DOHH2 (cell line): ENCODE measurements around the gene ACOX3.

Experiments used
- H3F3A ChIP-seq: fragments of 200-600 bp; sonication (generic), shearing (Covaris generic); 2 replicates; pipeline ENCODE4 v1.6.0; 2016; ENCODE audit warnings: antibody characterized with exemption, mild to moderate bottlenecking; ENCODE audit not compliant: control insufficient read depth, insufficient read depth
- H3K27ac ChIP-seq: fragments of 200-600 bp; sonication (generic); 2 replicates; pipeline ENCODE4 v1.5.1; 2014; ENCODE audit warnings: low read depth, mild to moderate bottlenecking, low read length, moderate library complexity
- H3K27me3 ChIP-seq: fragments of 200-600 bp; sonication (generic); 2 replicates; pipeline ENCODE4 v1.6.1; 2014; ENCODE audit warnings: mild to moderate bottlenecking, low read length, mixed read lengths; ENCODE audit not compliant: control insufficient read depth
- H3K36me3 ChIP-seq: fragments of 200-600 bp; sonication (generic); 2 replicates; pipeline ENCODE4 v1.6.1; 2014; ENCODE audit warnings: mild to moderate bottlenecking, low read length, moderate library complexity, mixed read lengths; ENCODE audit not compliant: control insufficient read depth
- H3K4me1 ChIP-seq: fragments of 200-600 bp; sonication (generic); 2 replicates; pipeline ENCODE4 v1.6.1; 2014; ENCODE audit warnings: mild to moderate bottlenecking, low read length, mixed read lengths; ENCODE audit not compliant: control insufficient read depth
- H3K4me2 ChIP-seq: fragments of 200-600 bp; sonication (generic); 2 replicates; pipeline ENCODE4 v1.6.0; 2014; ENCODE audit warnings: mild to moderate bottlenecking, low read length, moderate library complexity
- H3K4me3 ChIP-seq: fragments of 200-600 bp; sonication (generic); 2 replicates; pipeline ENCODE4 v1.5.1; 2014; ENCODE audit warnings: mild to moderate bottlenecking, low read length, mixed read lengths
- H3K79me2 ChIP-seq: fragments of 200-600 bp; sonication (generic); 2 replicates; pipeline ENCODE4 v1.6.1; 2014; ENCODE audit warnings: mild to moderate bottlenecking, low read length, mixed read lengths; ENCODE audit not compliant: control insufficient read depth
- H3K9me2 ChIP-seq: fragments of 200-600 bp; sonication (generic); replicated peaks from 2 replicates; pipeline ENCODE4 v1.6.1; 2014; ENCODE audit warnings: mild to moderate bottlenecking, low read length, mixed read lengths; ENCODE audit not compliant: control insufficient read depth
- H3K9me3 ChIP-seq: fragments of 200-600 bp; sonication (generic); 2 replicates; pipeline ENCODE4 v1.6.1; 2014; ENCODE audit warnings: antibody characterized with exemption, low read length, mixed read lengths; ENCODE audit not compliant: control insufficient read depth, insufficient read depth
- H4K20me1 ChIP-seq: fragments of 200-600 bp; sonication (generic); 2 replicates; pipeline ENCODE4 v1.6.0; 2014; ENCODE audit warnings: low read depth, mild to moderate bottlenecking, antibody characterized with exemption, low read length, moderate library complexity; ENCODE audit not compliant: control insufficient read depth, insufficient read depth
- EZH2phosphoT487 ChIP-seq: fragments of 200-600 bp; sonication (generic); IDR thresholded peaks from 2 replicates; pipeline ENCODE4 v1.6.1; 2017; ENCODE audit warnings: borderline replicate concordance, mild to moderate bottlenecking, antibody characterized with exemption, low read length, moderate library complexity, mixed read lengths
- TF ChIP-seq, protein P1 (sequence below): fragments of 200-600 bp; sonication (generic); IDR thresholded peaks from one replicate; pipeline ENCODE4 v1.5.1; 2014; ENCODE audit warnings: antibody characterized with exemption, mild to moderate bottlenecking, low read depth, low read length; ENCODE audit not compliant: poor library complexity, severe bottlenecking

The ACOX3 gene

DNA sequence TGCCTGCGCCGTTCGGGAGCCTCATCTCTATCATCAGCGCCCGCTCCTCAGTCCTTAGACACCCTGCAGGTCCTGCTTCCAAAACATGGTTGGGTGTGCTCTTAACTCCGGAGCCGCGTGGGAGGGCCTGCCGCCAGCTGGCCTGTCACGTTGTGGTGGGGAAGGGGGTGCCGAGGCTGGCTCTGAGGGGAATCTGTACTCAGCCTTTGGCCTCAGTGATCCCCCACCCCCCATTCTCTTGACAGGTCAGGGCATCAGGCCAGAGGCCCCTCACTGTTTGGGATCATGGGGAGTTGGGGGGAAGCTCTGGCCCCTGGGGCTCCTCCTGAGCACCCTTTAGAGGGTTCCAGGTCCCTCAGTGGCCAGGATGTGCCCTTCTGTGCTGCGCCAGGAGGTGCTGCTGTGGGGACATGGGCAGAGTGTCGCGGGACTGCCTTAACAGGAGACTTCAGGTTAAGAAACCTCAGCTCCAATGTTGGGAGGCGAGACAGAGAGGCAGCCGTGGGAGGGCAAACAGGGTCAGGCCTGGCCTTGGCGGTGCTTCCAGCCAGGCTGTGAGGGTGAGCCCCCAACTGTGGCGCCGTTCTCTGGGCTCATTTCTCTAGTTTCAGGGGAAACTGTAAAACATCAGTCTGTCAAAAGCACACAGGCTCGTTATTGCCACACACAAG, 33.5 kb upstream of the ACOX3 start:
- Histone ChIP-seq H3K9me3 (no peaks in the 10 kb centered on the region), H3K36me3 (peaks cover 13% of the 10 kb centered on the region), H3K4me2 (no peak overlapping the region), H4K20me1 (no peaks in the 10 kb centered on the region), H3K79me2 (no peaks in the 10 kb centered on the region), H3K4me3 (no peak overlapping the region), H3K9me2 (no peaks in the 10 kb centered on the region), H3K27ac (no peak overlapping the region), H3K27me3 (no peaks in the 10 kb centered on the region), H3F3A (no peaks in the 10 kb centered on the region), H3K4me1 (no peaks in the 10 kb centered on the region)
- TF ChIP-seq EZH2phosphoT487, result no peak
- TF ChIP-seq, protein P1, sequence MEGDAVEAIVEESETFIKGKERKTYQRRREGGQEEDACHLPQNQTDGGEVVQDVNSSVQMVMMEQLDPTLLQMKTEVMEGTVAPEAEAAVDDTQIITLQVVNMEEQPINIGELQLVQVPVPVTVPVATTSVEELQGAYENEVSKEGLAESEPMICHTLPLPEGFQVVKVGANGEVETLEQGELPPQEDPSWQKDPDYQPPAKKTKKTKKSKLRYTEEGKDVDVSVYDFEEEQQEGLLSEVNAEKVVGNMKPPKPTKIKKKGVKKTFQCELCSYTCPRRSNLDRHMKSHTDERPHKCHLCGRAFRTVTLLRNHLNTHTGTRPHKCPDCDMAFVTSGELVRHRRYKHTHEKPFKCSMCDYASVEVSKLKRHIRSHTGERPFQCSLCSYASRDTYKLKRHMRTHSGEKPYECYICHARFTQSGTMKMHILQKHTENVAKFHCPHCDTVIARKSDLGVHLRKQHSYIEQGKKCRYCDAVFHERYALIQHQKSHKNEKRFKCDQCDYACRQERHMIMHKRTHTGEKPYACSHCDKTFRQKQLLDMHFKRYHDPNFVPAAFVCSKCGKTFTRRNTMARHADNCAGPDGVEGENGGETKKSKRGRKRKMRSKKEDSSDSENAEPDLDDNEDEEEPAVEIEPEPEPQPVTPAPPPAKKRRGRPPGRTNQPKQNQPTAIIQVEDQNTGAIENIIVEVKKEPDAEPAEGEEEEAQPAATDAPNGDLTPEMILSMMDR, result no peak

DNA sequence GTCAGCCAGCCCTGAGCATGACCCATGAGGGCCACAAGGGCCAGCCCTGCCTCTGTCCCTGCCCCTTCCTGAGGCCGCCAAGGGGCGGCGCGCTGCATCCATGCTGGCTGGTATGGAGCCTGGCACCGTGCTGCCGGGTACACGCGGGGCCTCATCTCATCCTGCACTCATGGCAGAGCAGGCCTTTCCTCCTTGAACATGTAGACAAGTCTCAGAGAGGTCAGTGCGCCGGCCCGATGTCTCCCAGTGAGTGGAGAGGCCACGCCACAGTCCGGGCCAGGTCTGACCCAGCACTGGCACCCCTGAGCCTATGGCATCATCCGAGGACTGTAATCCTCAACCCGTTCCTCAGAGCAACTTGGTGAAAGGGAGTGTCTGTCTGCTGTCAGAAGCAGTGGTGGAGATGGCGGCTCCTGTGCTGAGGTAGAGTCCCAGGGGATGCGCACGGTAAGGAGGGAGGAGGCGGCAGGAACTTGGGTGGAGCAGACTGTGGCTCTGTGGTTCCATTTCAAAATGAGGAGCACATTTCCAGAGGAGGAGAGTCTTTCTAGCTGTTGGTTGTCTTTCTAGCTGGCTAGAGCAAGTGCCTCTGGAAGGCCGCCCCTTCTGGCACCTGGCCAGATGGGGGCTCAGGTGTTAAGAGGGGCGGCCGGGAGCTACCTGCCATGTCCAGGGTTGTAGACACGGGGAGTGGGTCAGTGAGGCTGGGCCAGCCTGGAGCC, 32.8 kb upstream of the ACOX3 start:
- H4K20me1 ChIP-seq, result no peaks in the 10 kb centered on the region
- TF ChIP-seq, protein P1, result no peak
- no peak for TF ChIP-seq EZH2phosphoT487
- no peak overlapping the region for H3K27ac ChIP-seq
- no peaks in the 10 kb centered on the region for H3K9me3 ChIP-seq
- H3K9me2 ChIP-seq, result no peaks in the 10 kb centered on the region
- H3K27me3 ChIP-seq, result no peaks in the 10 kb centered on the region
- H3F3A ChIP-seq, result no peaks in the 10 kb centered on the region
- no peak overlapping the region for H3K4me3 ChIP-seq
- H3K36me3 ChIP-seq, result peaks cover 20% of the 10 kb centered on the region
- H3K4me1 ChIP-seq, result no peaks in the 10 kb centered on the region
- H3K79me2 ChIP-seq, result no peaks in the 10 kb centered on the region
- H3K4me2 ChIP-seq, result no peak overlapping the region

DNA sequence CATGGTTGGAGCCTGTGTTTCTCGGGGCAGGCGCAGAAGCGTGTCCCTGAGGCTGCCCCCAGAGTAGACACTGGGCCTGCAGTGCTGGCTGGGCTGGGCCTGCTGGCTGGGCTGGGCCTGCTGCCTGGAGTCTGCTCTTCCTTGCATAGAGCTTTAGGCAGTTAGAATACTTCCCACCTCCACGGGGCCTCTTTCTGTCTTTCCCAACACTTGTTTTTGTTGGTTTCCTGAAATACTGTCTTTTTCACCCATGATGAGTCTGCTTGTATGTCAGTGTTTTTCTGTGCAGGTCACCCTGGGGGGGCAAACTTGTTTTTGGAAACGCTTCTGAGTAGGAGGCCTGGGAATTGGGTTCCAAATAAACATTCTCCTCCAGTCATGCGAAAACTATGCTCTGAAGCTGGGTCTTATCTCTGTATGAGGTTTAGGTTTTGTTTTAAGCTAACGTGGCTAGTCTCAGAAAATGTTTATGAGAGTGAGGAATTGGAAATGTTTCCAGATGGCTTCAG, 32.2 kb upstream of the ACOX3 start:
- Histone ChIP-seq H3F3A (no peaks in the 10 kb centered on the region), H3K27me3 (no peaks in the 10 kb centered on the region), H3K27ac (no peak overlapping the region), H3K9me3 (no peaks in the 10 kb centered on the region), H3K9me2 (no peaks in the 10 kb centered on the region), H3K4me3 (no peak overlapping the region), H3K4me2 (no peak overlapping the region), H3K79me2 (no peaks in the 10 kb centered on the region), H4K20me1 (no peaks in the 10 kb centered on the region), H3K36me3 (peaks cover 26% of the 10 kb centered on the region), H3K4me1 (no peaks in the 10 kb centered on the region)
- TF ChIP-seq EZH2phosphoT487, result no peak
- TF ChIP-seq, protein P1, result no peak
